ENCODE data around the gene TRIM2.

DNA sequence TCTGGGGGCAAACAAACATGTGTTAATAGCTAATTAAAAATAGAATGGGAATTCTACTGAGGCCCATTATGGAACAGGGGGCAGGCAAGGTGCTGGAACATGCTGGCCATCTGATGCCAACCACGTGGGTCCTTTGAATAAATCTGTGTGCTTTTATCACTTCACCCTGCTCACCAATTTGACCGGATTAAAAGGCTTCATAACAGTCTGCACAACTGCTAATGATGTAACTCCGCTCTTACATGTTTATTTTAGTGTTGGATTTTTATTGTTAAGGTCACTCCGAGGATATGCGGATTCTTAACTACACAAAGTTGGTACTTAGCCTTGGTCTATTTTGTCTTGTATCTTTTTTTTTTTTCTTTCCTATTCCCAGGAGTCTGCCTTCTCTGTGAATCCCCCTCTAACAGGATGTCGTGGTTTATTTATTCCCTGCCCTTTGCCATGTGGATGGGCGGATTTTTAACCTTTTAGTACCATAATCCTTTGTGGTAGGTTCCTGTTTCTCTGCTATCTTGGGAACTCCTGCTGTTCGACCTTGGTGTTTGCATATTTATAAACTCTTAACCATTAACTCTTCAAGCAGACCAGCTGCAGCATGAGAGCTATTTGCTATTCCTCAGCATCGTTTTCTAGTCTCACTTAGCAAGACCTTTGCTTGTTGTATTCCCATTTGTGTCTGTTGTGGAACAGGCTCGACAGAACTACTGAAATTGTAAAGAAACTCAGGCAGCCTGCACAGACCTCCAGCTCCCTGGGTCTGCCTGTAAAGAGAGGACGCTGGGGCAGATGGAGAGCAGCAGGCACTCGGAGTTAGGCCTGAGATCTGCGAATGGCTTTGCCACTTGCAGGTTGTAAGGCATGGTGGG lies 38.0 kb downstream of the TRIM2 start:
- TF ChIP-seq POLR2AphosphoS5 (IDR thresholded peaks at IDR 0.05), result peak in 2 of 3 donors; percentile 19 to 25
- TF ChIP-seq CTCF (IDR thresholded peaks at IDR 0.05), result peak in 2 of 5 experiments; percentile 18 to 27
- TF ChIP-seq POLR2A (IDR thresholded peaks at IDR 0.05), result no peak

Data from transverse colon (tissue), 4 donors.